ENCODE measurements around the gene ZNF805.
"Not testable (repeated sequence)": the region's sequence is repeated elsewhere in the genome, so short reads cannot be mapped to it uniquely, and the experiment has no call there.

Gene ZNF805

DNA sequence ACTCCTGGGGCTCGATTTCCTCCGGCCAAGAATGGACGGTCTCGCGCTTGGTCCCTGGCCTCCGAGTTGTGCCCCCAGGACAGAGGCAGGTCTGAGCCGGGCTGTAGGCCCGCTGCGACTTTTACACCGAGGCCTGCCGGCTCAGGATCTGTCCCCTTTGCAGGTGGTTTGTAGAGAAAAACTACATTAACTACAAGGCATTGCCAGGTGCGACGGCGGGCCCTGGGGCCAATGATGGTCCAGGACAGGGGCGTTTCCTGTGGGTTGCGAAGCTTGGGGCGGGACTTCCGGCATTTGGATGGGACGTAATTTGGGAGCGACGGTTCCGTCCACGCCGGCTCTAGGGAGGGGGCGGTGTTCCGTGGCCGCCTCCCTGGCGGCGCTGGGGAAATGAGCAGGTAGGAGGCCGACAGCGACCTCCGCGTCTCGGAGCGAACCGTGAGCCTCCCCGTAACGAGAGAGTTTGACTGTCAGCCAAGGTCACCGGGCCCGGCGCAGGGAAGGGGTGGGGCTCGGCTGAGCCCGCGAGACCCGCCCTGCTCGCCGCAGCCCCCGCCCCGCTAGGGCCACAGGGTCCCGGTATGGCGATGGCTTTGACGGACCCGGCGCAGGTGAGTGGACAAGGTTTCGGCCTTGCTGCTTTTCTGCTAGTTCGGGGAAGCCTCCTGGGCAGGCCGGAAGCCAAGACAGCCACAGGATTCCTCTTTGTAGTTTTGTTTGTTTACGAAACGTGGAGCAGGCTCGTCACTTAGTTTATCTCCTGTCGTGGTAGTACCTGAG lies at the start of gene ZNF805:
Gene ZNF805 (plus strand): TSS at position 322 of the 780 bp plus-strand sequence. CDS start 260 bp downstream, at position 582.
- in situ Hi-C loops (cut with HindIII; ENCODE audit: low sequenced_read_pairs) = no loop called here
- peak; percentile 93 for DNase-seq (ENCODE audit: low read depth, low spot score)
- peak within 1 kb of the TSS; percentile 99 for H3K4me3 ChIP-seq (ENCODE audit: low read depth, low read length)
- TF ChIP-seq, protein P1, sequence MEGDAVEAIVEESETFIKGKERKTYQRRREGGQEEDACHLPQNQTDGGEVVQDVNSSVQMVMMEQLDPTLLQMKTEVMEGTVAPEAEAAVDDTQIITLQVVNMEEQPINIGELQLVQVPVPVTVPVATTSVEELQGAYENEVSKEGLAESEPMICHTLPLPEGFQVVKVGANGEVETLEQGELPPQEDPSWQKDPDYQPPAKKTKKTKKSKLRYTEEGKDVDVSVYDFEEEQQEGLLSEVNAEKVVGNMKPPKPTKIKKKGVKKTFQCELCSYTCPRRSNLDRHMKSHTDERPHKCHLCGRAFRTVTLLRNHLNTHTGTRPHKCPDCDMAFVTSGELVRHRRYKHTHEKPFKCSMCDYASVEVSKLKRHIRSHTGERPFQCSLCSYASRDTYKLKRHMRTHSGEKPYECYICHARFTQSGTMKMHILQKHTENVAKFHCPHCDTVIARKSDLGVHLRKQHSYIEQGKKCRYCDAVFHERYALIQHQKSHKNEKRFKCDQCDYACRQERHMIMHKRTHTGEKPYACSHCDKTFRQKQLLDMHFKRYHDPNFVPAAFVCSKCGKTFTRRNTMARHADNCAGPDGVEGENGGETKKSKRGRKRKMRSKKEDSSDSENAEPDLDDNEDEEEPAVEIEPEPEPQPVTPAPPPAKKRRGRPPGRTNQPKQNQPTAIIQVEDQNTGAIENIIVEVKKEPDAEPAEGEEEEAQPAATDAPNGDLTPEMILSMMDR (IDR thresholded peaks at IDR 0.05; ENCODE audit: low read depth, low read length) = peak; percentile 2

DNA sequence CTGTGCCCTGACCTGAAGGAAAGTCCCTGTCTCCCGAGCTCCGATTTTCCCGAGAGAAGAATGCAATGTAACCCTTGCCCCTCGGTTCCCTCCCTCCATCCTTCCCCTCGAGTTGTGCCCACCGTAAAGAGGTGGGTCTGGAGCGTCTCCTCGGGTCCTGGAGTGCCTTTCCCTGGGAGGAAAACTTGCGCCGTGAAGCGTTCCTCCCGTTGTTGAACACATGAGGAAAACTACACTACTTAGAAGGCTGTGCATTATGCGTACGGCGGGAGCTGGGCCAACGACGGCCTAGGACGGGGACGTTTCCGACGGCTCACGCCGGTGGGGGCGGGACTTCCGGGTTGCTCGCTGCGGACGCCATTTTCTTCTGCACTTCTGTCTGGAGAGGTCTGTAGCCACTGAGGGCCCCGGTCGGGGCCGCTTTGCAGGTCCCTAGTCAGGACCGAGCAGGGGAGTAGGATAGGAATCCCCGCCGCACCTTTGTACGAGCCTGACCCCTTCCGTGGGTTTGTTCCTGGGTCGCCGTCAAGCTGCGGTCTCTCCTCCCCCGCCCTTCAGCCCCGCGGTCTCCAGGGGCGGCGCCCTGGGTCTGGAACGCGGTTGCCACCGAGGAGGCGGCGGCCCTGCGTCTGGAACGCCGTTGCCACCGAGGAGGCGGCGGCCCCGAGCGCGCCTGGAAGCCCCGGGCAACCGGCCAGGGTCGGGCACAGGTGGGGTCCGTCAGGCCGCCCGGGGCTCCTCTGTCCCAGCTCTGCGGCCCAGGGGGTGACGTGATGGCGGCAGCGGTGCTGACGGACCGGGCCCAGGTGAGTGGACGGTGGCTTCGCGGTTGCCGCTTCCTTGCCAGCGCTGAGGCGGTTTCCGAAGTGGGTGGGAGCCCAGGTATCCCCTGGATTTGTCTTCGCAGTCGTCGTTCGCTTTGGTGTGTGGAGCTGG lies 49.0 kb upstream of the ZNF805 start, which contains the start of gene ZNF264:
Gene ZNF264 (plus strand): TSS at position 360 of the 936 bp plus-strand sequence. CDS start 414 bp downstream, at position 774.
- in situ Hi-C loops (cut with HindIII; ENCODE audit: low sequenced_read_pairs) = no loop called here
- peak within 1 kb of the TSS; percentile 96 for H3K4me3 ChIP-seq (ENCODE audit: low read depth, low read length)
- peak; percentile 91 for DNase-seq (ENCODE audit: low read depth, low spot score)
- TF ChIP-seq, protein P1 (IDR thresholded peaks at IDR 0.05; ENCODE audit: low read depth, low read length) = no peak

DNA sequence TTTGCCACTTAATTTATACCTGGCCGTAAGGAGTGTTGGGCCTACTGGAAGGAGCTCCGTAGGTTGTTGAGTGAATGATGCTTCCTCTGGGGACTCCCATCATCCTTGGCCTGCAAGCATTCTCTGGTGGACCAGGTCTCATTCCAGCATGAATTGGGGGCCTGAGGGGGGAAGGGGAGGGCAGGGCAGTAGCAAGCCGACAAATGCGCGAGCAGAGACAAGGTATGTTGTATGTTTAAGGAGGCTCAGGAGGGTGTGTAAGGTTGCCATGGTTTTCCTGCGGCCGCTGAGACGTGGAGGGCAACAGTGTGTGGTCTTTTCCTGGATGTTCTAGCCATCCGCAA lies 48.4 kb upstream of the ZNF805 start:
- H3K4me3 ChIP-seq (ENCODE audit: low read depth, low read length) = peak overlapping the region; percentile 96
- peak; percentile 10 for DNase-seq (ENCODE audit: low read depth, low spot score)
- TF ChIP-seq, protein P1 (IDR thresholded peaks at IDR 0.05; ENCODE audit: low read depth, low read length) = no peak
- in situ Hi-C loops (cut with HindIII; ENCODE audit: low sequenced_read_pairs) = no loop called here

DNA sequence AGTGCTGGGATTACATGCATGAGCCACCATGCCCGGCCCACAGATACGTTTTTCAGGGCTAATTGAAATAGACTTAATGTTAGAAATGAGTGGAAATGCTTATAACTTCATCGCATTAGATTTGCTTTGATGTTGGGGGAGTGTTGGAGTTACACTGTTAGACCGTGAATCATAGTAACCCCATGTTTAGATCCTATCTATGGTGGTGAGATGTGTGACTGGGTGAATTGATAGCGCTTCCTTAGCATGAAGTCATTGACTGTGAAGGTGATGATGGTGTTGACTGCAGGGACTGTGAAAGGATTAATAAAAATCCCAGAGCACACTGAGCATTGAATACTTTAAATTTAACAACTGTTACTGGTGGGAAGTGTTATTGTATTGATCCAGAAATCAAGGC lies 47.4 kb upstream of the ZNF805 start:
- no peak overlapping the region for H3K4me3 ChIP-seq (ENCODE audit: low read depth, low read length)
- TF ChIP-seq, protein P1 (IDR thresholded peaks at IDR 0.05; ENCODE audit: low read depth, low read length) = no peak
- DNase-seq (ENCODE audit: low read depth, low spot score) = no peak
- in situ Hi-C loops (cut with HindIII; ENCODE audit: low sequenced_read_pairs) = no loop called here

DNA sequence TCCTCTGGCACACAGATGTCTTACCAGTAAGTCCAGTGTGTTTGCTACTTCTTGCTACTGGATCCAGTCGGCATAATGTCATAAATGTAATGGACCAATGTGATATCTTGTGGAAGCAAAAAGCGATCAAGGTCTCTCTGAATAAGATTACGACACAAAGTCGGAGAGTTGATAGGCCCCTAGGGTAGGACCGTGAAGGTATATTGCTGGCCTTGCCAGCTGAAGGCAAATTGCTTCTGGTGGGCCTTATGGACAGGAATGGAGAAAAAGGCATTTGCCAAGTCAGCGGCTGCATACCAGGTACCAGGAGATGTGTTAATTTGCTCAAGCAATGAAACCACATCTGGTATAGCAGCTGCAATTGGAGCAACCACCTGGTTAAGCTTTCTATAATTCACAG lies 42.6 kb upstream of the ZNF805 start:
- in situ Hi-C loops (cut with HindIII; ENCODE audit: low sequenced_read_pairs); H3K4me3 ChIP-seq (ENCODE audit: low read depth, low read length); DNase-seq (ENCODE audit: low read depth, low spot score): not testable (repeated sequence)

DNA sequence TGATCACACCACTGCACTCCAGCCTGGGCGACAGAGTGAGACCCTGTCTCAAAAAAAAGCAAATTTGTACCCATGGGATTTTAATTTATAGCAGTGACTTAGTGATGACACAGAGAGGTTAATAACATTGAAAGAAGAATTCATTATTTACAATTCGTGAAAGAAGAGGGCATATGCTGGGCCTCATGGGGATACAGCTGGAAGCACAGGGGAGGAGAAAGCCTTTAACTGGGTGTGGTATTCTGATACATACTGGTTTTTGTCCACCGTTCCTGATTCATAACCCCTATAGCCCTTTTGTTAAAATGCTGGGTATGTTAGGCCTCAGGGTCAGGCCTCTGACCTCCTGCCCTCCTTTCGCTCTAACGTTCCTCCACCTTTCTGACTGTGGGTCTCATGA lies 38.3 kb upstream of the ZNF805 start:
- in situ Hi-C loops (cut with HindIII; ENCODE audit: low sequenced_read_pairs) = no loop called here
- H3K4me3 ChIP-seq (ENCODE audit: low read depth, low read length) = no peak overlapping the region
- DNase-seq (ENCODE audit: low read depth, low spot score) = no peak
- TF ChIP-seq, protein P1 (IDR thresholded peaks at IDR 0.05; ENCODE audit: low read depth, low read length) = no peak
